Coronary artery (tissue), 2 donors: Measurements from ENCODE around the gene SYT11.

Experiments used
- DNase-seq: peaks from one replicate; pipeline ENCODE4 v3.0.0-alpha.2; 2017; ENCODE audit warnings: low spot score
- H3K27ac ChIP-seq, 2 donors: fragments of 200-600 bp; sonication (generic); one replicate each; pipeline ENCODE4 v1.5.1; 2016 to 2019
- H3K4me3 ChIP-seq: fragments of 200-600 bp; sonication (generic); 2 replicates; pipeline ENCODE4 v1.5.1; 2016; ENCODE audit warnings: mild to moderate bottlenecking, moderate library complexity
- TF ChIP-seq, protein P1 (sequence below): fragments of 200-600 bp; sonication (generic); IDR thresholded peaks from one replicate; pipeline ENCODE4 v1.5.1; 2019; ENCODE audit warnings: antibody characterized with exemption

Gene SYT11

DNA sequence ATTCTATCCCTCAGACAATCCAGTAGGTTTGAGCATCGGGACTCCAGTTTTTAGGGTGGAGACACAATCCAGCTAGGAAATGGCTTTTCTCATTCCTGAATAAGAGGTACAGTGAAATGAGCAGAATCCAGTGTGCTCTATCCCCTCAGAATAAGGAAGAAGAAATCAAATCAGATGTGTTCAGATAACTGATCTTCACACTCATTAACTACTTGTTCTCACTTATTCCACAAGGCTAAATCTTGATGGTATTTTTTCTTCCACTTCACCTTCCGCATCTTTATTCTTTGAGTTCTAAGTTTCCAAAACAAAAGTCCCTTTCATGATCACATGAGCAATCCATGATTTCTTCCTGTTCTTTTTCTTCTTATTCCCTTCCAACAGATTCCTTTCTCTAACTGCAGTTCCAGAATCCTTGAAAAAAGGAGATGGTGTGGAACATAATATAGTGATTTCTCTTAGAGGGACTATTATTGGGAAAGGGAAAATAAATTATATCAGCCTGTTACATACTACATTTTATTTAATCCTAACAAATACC is 1.7 kb downstream of the SYT11 start:
- peak overlapping the region; percentile 69 for H3K4me3 ChIP-seq
- peak overlapping the region; percentile 94 to 96 for H3K27ac ChIP-seq
- DNase-seq = no peak
- TF ChIP-seq, protein P1, sequence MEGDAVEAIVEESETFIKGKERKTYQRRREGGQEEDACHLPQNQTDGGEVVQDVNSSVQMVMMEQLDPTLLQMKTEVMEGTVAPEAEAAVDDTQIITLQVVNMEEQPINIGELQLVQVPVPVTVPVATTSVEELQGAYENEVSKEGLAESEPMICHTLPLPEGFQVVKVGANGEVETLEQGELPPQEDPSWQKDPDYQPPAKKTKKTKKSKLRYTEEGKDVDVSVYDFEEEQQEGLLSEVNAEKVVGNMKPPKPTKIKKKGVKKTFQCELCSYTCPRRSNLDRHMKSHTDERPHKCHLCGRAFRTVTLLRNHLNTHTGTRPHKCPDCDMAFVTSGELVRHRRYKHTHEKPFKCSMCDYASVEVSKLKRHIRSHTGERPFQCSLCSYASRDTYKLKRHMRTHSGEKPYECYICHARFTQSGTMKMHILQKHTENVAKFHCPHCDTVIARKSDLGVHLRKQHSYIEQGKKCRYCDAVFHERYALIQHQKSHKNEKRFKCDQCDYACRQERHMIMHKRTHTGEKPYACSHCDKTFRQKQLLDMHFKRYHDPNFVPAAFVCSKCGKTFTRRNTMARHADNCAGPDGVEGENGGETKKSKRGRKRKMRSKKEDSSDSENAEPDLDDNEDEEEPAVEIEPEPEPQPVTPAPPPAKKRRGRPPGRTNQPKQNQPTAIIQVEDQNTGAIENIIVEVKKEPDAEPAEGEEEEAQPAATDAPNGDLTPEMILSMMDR = no peak

DNA sequence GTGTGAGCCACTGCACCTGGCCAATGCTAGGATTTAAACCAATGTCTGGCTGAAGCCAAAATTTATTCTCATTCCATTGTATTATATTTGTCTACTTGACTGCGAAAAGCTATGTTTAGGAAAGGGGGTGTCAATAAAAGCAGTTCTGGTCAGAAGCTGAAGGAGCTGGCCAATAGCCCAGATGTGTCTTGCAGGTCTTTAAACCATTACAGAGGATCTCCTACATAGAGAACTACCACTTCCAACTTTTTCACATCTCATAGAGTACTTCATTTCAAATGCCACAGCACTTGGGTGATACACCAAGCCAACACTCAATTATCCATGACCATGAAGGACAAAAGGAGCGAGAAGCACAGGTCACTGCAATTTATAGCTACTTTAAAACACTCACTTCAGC is 2.5 kb downstream of the SYT11 start:
- DNase-seq = no peak
- TF ChIP-seq, protein P1 = no peak
- no peak overlapping the region for H3K4me3 ChIP-seq
- peak overlapping the region; percentile 94 to 96 for H3K27ac ChIP-seq

DNA sequence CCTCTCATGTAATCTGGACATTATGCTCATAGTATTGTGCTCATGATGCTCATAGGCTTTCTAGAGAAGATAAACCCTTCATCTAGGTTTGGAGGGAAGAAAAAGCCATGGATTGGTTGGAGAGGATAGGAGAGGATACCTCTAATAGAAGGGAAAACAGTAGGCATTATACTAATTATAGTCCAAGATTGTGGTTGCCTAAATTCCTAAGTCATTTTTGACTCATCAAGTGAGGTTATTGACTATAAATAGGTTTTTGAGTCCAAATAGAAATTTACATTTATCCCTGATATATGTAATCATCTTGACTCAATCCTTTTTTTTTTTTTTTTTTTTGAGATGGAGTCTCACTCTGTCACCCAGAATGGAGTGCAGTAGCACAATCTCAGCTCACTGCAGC is 5.0 kb downstream of the SYT11 start:
- TF ChIP-seq, protein P1 = no peak
- Histone ChIP-seq H3K4me3 (no peak overlapping the region), H3K27ac (no peak overlapping the region)
- DNase-seq = no peak

DNA sequence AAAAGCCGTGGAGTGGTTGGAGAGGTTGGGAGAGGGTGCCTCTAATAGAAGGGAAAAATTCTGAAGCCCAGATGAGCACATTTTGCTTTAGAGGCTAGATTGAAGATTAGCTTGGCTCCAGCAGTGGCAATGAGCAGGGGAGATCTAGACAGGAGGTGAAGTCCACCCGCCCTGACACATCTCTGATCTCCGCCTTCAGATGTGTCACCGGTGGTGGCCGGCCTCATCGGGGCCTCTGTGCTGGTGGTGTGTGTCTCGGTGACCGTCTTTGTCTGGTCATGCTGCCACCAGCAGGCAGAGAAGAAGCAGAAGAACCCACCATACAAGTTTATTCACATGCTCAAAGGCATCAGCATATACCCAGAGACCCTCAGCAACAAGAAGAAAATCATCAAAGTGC is 8.4 kb downstream of the SYT11 start:
- H3K27ac ChIP-seq = no peak overlapping the region
- TF ChIP-seq, protein P1 = no peak
- DNase-seq = no peak
- no peak overlapping the region for H3K4me3 ChIP-seq

DNA sequence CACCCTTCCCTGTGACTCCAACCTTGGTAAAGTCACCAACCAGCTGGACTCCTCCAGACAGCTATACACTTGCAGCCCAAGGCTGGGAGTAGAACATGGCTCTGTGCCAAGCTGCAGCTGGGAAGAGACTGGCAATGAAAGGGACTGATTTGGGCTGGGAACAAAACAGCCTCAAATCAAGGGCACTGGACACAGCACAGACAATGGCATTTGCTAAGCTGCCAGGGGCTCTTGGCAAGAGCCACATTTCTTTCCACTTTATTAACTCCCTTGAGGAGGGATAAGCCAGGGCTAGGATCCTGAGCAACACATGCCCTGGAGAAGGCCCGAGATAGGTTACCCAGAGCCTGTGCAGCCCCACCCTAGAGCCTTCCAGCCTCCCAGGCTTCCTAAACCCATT is 12.0 kb downstream of the SYT11 start:
- peak overlapping the region in 1 of 2 donors; percentile 29 for H3K27ac ChIP-seq

DNA sequence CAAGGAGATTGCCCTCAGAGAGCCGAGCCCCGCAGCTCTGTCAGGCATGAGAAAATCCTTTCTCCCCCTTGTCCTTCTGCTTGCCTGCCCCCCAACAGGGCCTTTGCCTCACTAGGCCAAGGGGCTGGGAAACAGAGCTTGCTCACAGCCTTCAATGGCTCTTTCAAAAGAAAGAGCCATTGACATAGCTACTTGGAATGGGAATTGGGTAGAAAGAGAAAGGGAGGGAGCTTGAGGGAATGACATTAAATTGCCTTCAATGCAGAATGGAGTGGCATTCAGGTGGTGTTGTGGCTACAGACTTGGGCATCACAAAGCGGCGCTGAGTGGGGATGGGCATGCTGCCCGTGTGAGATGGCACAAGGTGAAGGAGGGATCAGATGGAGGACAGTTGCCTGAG is 13.2 kb downstream of the SYT11 start:
- Histone ChIP-seq H3K4me3 (no peak overlapping the region), H3K27ac (peak overlapping the region in 1 of 2 donors; percentile 1)
- TF ChIP-seq, protein P1 = no peak
- no peak for DNase-seq

More for the DNA sequence above, 12.0 kb downstream of the SYT11 start:
- H3K4me3 ChIP-seq = no peak overlapping the region
- DNase-seq = no peak
- TF ChIP-seq, protein P1 = no peak

DNA sequence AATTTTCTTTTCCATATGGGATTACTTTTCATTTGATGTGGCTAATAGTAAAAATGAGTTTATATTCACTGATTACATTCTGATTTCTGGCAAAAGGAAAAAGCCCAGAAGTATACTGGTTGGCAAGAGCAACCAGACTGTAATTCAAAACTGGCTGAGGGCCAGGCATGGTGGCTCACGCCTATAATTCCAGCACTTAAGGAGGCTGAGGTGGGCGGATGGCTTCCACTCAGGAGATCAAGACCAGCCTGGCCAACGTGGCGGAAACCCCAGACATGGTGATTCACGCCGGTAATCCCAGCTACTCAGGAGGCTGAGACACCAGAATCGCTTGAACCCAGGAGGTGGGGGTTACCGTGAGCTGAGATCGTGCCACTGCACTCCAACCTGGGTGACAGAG is 14.5 kb downstream of the SYT11 start:
- DNase-seq = no peak
- H3K27ac ChIP-seq = no peak overlapping the region
- no peak overlapping the region for H3K4me3 ChIP-seq
- TF ChIP-seq, protein P1 = no peak
